HepG2 (cell line): Measurements from ENCODE around the gene GOT1. TPM values are rescaled to one million over a fixed set of nuclear protein-coding genes. Genes with fewer than 3 reads are reported as not detected.

Source experiments
- HNRNPUL1 ChIP-seq: fragments of 200-400 bp; formaldehyde crosslinking; IDR thresholded peaks from 2 replicates; pipeline ENCODE4 v1.6.1; 2017; ENCODE audit warnings: low read depth, mild to moderate bottlenecking, low read length, moderate library complexity
- ISX ChIP-seq: sonication (generic); formaldehyde crosslinking; conservative IDR thresholded peaks from 2 replicates; pipeline ENCODE4 v1.5.0; 2020; ENCODE audit warnings: missing genetic modification reagents
- KDM5A ChIP-seq: fragments of 200-600 bp; sonication (generic); IDR thresholded peaks from 2 replicates; pipeline ENCODE4 v1.7.0; 2018; ENCODE audit warnings: antibody characterized with exemption, mild to moderate bottlenecking, low read length, borderline replicate concordance
- NAIF1 ChIP-seq: sonication (generic); formaldehyde crosslinking; IDR thresholded peaks from 2 replicates; pipeline ENCODE4 v1.5.0; 2020; ENCODE audit warnings: mild to moderate bottlenecking, missing genetic modification reagents, borderline replicate concordance
- SOX5 ChIP-seq: IDR thresholded peaks from 2 replicates; pipeline ENCODE4 v1.6.1; 2016; ENCODE audit warnings: borderline replicate concordance
- TAF15 ChIP-seq: fragments of 200-400 bp; formaldehyde crosslinking; IDR thresholded peaks from one replicate; pipeline ENCODE4 v1.6.1; 2018; ENCODE audit warnings: mild to moderate bottlenecking, low read depth, low read length; ENCODE audit not compliant: poor library complexity, severe bottlenecking
- TEAD3 ChIP-seq: optimal IDR thresholded peaks from 2 replicates; pipeline ENCODE3; 2016; ENCODE audit warnings: borderline replicate concordance
- ZNF337 ChIP-seq: sonication (generic); formaldehyde crosslinking; IDR thresholded peaks from 2 replicates; pipeline ENCODE4 v1.5.1; 2020; ENCODE audit warnings: missing genetic modification reagents, low read depth, mild to moderate bottlenecking, borderline replicate concordance
- polyA plus RNA-seq, 8 experiments: library from polyadenylated mRNA; depleted of rRNA in 3 of 8; stranded (reverse) in 7 of 8; unstranded in 1 of 8; fragments of >200 nt; fragmentation: Illumina TruSeq in 4 of 8; extraction: Trizol in 4 of 8; gene quantifications; 2 replicates each; pipeline versions ENCODE4 v1.2.1 to v1.2.3, GENCODE V29; 2011 to 2016; ENCODE audit warnings: low read depth in 4 of 8, missing spikeins in 1 of 8, mixed read lengths in 1 of 8; ENCODE audit not compliant: insufficient read depth in 1 of 8
- total RNA-seq, 5 experiments: library from RNA; depleted of rRNA; stranded (reverse); fragments of >200 nt; fragmentation: Illumina TruSeq; extraction: Trizol; gene quantifications; 2 replicates each; pipeline ENCODE4 v1.2.3, GENCODE V29; 2016; ENCODE audit warnings: low read depth in 1 of 5
- TF ChIP-seq, protein P1 (sequence below): sonication (generic); formaldehyde crosslinking; IDR thresholded peaks from 2 replicates; pipeline ENCODE4 v1.9.0; 2022; ENCODE audit warnings: low read depth, missing genetic modification reagents
- TF ChIP-seq, protein P2 (sequence below), 2 experiments: sonication (generic) in 1 of 2; formaldehyde crosslinking in 1 of 2; IDR thresholded peaks; 2 replicates each; pipeline versions ENCODE4 v1.4.0 to v1.6.1; 2018 to 2020; ENCODE audit warnings: missing genetic modification reagents in 2 of 2, borderline replicate concordance in 1 of 2, low read depth in 1 of 2, mild to moderate bottlenecking in 1 of 2, missing biosample characterization in 1 of 2

The GOT1 gene
- total and polyA plus RNA-seq, 2 of the 13 experiments (the other 11 are each of a cell fraction or from before 2014, with no cell fraction given), result 81.2 to 102 TPM

DNA sequence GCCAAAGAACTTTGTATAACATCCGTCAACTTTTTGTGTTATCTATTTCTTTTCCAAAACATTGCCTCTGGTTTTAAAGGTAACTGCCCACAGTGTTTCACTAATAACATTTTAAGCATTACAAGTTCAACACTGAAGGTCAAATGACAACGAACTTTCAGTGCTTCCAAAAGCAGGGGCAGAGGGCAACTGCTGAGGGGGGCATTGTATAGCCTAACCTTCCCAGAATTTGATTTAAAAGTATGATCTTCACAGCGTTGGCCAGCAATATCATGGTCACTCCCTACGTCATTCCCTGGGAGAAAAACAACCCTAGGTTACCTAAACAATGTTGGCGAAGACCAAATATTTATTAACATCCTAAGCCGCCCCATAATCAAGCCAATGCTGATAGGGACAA is 2.5 kb upstream of the GOT1 start (continued):
- TF ChIP-seq, protein P1, sequence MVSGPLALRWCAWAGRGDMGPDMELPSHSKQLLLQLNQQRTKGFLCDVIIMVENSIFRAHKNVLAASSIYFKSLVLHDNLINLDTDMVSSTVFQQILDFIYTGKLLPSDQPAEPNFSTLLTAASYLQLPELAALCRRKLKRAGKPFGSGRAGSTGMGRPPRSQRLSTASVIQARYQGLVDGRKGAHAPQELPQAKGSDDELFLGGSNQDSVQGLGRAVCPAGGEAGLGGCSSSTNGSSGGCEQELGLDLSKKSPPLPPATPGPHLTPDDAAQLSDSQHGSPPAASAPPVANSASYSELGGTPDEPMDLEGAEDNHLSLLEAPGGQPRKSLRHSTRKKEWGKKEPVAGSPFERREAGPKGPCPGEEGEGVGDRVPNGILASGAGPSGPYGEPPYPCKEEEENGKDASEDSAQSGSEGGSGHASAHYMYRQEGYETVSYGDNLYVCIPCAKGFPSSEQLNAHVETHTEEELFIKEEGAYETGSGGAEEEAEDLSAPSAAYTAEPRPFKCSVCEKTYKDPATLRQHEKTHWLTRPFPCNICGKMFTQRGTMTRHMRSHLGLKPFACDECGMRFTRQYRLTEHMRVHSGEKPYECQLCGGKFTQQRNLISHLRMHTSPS (CRISPR knock-in tag), result no peak
- TF ChIP-seq, protein P2, sequence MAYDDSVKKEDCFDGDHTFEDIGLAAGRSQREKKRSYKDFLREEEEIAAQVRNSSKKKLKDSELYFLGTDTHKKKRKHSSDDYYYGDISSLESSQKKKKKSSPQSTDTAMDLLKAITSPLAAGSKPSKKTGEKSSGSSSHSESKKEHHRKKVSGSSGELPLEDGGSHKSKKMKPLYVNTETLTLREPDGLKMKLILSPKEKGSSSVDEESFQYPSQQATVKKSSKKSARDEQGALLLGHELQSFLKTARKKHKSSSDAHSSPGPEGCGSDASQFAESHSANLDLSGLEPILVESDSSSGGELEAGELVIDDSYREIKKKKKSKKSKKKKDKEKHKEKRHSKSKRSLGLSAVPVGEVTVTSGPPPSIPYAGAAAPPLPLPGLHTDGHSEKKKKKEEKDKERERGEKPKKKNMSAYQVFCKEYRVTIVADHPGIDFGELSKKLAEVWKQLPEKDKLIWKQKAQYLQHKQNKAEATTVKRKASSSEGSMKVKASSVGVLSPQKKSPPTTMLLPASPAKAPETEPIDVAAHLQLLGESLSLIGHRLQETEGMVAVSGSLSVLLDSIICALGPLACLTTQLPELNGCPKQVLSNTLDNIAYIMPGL (CRISPR knock-in tag; IDR thresholded peaks at IDR 0.05; ENCODE audit: borderline replicate concordance in 1 of 2, low read depth in 1 of 2), result no peak
- TF ChIP-seq TAF15, result no peak
- no peak for TF ChIP-seq KDM5A
- no peak for TF ChIP-seq NAIF1 (CRISPR knock-in tag)
- no peak for TF ChIP-seq SOX5 (CRISPR knock-in tag)
- TF ChIP-seq ZNF337, result no peak
- no peak for TF ChIP-seq TEAD3 (CRISPR knock-in tag)
- TF ChIP-seq HNRNPUL1, result no peak
- TF ChIP-seq ISX (CRISPR knock-in tag), result no peak
